ENCODE data around the gene ANKS6. TPM values are rescaled to one million over a fixed set of nuclear protein-coding genes. Genes with fewer than 3 reads are reported as not detected.

The ANKS6 gene
- total and polyA plus RNA-seq, 2 of the 4 experiments (the other 2 are of a cell fraction) = 9.0 to 23.6 TPM

DNA sequence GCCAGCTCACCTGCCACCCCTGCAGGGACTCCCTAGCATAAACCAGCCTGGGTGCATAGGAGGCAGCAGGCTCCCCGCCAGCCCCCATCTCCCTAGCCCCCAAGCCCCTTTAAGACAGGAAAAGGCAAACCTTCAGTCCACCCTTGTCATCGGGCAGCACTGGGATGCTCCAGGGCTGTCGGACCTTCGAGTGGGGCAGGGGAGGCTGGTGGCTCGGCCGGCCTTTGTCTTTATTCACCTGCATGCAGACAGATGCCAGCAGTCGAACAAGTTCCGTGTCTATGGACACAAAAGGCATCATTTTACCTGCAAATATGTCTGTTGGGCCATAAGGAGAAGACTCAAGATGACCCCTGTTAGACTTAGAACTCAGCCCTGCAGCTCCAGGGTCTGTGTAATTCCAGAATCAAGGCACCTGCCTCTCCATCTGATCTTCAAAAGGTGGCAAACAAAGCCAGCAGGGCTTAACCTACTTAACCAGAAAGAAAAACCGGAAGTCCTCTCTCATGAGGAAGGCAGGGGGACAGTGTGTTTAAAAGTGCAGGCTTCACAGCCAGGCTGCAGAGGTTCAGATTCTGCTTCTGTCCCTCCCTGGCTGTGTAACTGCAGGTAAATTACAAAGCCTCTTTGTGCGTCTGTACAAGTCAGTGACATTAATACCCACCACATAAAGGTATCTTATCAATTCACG, 16.2 kb downstream of the ANKS6 start:
- no peak overlapping the region for H2BK15ac ChIP-seq (ENCODE audit: low read depth, low read length)
- H3K18ac ChIP-seq (ENCODE audit: low read depth, low read length) = no peak overlapping the region
- intact Hi-C loops (cut with micrococcal nuclease) = no loop called here
- no peak overlapping the region for H2BK120ac ChIP-seq (ENCODE audit: low read depth, low read length)
- BruUV-seq (replicated peaks) = no TSS peak
- peaks cover 5 to 6% of the 10 kb centered on the region in 2 experiments; a peak in 2 of 4 replicates for H3K79me1 ChIP-seq (ENCODE audit: low read depth in 1 of 2, low read length in 2 of 2)
- H2BK20ac ChIP-seq (ENCODE audit: low read depth, low read length) = no peak overlapping the region
- DNase-seq (no peak), ATAC-seq (ENCODE audit: low read depth) (no peak)
- WGBS, 2 experiments (ENCODE audit: extremely low coverage in 2 of 2, insufficient read length in 1 of 2) = 100% methylated on average over 2 of the region's 11 CpGs; no CpG with 5 or more reads in 1 of the 2 experiments
- no peak overlapping the region for H2AK9ac ChIP-seq (replicated peaks; ENCODE audit: low read depth, low read length, poor library complexity)
- H3K9me3 ChIP-seq (ENCODE audit: control insufficient read depth, insufficient read depth, low read length) = no peaks in the 10 kb centered on the region
- no peak overlapping the region for H3K4ac ChIP-seq (ENCODE audit: low read depth, low read length)
- no peak overlapping the region for H2AK5ac ChIP-seq (ENCODE audit: low read depth, low read length)
- ChIA-PET POLR2A (ENCODE audit: unreplicated experiment) (no interaction called here), CTCF (no interaction called here)
- H3K9ac ChIP-seq (ENCODE audit: low read depth, low read length) = no peak overlapping the region
- TF ChIP-seq NFE2L2 (IDR thresholded peaks at IDR 0.05; ENCODE audit: low read depth, low read length) (no peak), RFX5 (IDR thresholded peaks at IDR 0.05; ENCODE audit: low read depth, low read length) (no peak), MAZ (IDR thresholded peaks at IDR 0.05; ENCODE audit: borderline replicate concordance, low read depth, low read length) (no peak), CEBPB (IDR thresholded peaks at IDR 0.05; ENCODE audit: low read depth, low read length) (no peak), RAD21 (IDR thresholded peaks at IDR 0.05; ENCODE audit: low read length) (no peak), FOS (IDR thresholded peaks at IDR 0.05; ENCODE audit: low read depth, low read length) (no peak), MAFK (IDR thresholded peaks at IDR 0.05; ENCODE audit: low read depth, low read length) (no peak), POLR2A (IDR thresholded peaks at IDR 0.05; ENCODE audit: low read depth, low read length) (no peak), RCOR1 (IDR thresholded peaks at IDR 0.05; ENCODE audit: insufficient replicate concordance, low read length) (no peak), MXI1 (IDR thresholded peaks at IDR 0.05; ENCODE audit: borderline replicate concordance, low read depth, low read length) (no peak), CHD1 (IDR thresholded peaks at IDR 0.05; ENCODE audit: low read depth, low read length) (no peak), SMC3 (IDR thresholded peaks at IDR 0.05; ENCODE audit: low read depth, low read length) (no peak)
- TF ChIP-seq, protein P1, sequence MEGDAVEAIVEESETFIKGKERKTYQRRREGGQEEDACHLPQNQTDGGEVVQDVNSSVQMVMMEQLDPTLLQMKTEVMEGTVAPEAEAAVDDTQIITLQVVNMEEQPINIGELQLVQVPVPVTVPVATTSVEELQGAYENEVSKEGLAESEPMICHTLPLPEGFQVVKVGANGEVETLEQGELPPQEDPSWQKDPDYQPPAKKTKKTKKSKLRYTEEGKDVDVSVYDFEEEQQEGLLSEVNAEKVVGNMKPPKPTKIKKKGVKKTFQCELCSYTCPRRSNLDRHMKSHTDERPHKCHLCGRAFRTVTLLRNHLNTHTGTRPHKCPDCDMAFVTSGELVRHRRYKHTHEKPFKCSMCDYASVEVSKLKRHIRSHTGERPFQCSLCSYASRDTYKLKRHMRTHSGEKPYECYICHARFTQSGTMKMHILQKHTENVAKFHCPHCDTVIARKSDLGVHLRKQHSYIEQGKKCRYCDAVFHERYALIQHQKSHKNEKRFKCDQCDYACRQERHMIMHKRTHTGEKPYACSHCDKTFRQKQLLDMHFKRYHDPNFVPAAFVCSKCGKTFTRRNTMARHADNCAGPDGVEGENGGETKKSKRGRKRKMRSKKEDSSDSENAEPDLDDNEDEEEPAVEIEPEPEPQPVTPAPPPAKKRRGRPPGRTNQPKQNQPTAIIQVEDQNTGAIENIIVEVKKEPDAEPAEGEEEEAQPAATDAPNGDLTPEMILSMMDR (conservative IDR thresholded peaks at IDR 0.05; ENCODE audit: low read depth, low read length) = no peak
- TF ChIP-seq, protein P2, sequence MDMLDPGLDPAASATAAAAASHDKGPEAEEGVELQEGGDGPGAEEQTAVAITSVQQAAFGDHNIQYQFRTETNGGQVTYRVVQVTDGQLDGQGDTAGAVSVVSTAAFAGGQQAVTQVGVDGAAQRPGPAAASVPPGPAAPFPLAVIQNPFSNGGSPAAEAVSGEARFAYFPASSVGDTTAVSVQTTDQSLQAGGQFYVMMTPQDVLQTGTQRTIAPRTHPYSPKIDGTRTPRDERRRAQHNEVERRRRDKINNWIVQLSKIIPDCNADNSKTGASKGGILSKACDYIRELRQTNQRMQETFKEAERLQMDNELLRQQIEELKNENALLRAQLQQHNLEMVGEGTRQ (IDR thresholded peaks at IDR 0.05; ENCODE audit: low read depth, low read length) = no peak
- H4K20me1 ChIP-seq (ENCODE audit: insufficient read depth, low read length) = no peaks in the 10 kb centered on the region; the same call in 1 of the 2 replicates
- no peak overlapping the region for H2AFZ ChIP-seq (replicated peaks; ENCODE audit: low read length, poor library complexity)
- in situ Hi-C loops (cut with MboI; ENCODE audit: low sequenced_read_pairs) = no loop called here
- no peak overlapping the region for H3K4me2 ChIP-seq (ENCODE audit: low read depth, low read length)
- no peak overlapping the region for H3K27ac ChIP-seq (ENCODE audit: insufficient read depth, low read length)
- no peak overlapping the region for H4K5ac ChIP-seq (ENCODE audit: low read depth, low read length)
- H4K8ac ChIP-seq (ENCODE audit: low read depth in 2 of 2, low read length in 2 of 2) = no peak overlapping the region
- H3K4me3 ChIP-seq (ENCODE audit: insufficient read depth, low read depth, low read length) = no peak overlapping the region
- dilution Hi-C loops (cut with HindIII; ENCODE audit: low sequenced_read_pairs, unreplicated experiment) = no loop called here
- no peaks in the 10 kb centered on the region for H3K27me3 ChIP-seq (ENCODE audit: control insufficient read depth, insufficient read depth, low read length)
- H3K9me1 ChIP-seq (ENCODE audit: insufficient read depth, low read length) = no peaks in the 10 kb centered on the region
- H2BK5ac ChIP-seq (ENCODE audit: low read depth, low read length, poor library complexity, severe bottlenecking) = no peak overlapping the region
- H3K56ac ChIP-seq (ENCODE audit: extremely low read depth, insufficient read depth, low read length) = no peak overlapping the region
- no peak overlapping the region for H3K14ac ChIP-seq (replicated peaks; ENCODE audit: low read depth, low read length)
- H3K4me1 ChIP-seq (ENCODE audit: control insufficient read depth, insufficient read depth, low read length) = no peaks in the 10 kb centered on the region
- no peak overlapping the region for H3K23ac ChIP-seq (ENCODE audit: low read depth, low read length)
- H3K36me3 ChIP-seq (ENCODE audit: control insufficient read depth, insufficient read depth, low read length) = peaks cover 23% of the 10 kb centered on the region
- no peak overlapping the region for H4K91ac ChIP-seq (ENCODE audit: insufficient read depth, low read depth, low read length)

All from IMR-90 (cell line).